ENCODE results near the gene BCO2. TPM values are rescaled to one million over a fixed set of nuclear protein-coding genes. Genes with fewer than 3 reads are reported as not detected.

BCO2 gene, protein sequence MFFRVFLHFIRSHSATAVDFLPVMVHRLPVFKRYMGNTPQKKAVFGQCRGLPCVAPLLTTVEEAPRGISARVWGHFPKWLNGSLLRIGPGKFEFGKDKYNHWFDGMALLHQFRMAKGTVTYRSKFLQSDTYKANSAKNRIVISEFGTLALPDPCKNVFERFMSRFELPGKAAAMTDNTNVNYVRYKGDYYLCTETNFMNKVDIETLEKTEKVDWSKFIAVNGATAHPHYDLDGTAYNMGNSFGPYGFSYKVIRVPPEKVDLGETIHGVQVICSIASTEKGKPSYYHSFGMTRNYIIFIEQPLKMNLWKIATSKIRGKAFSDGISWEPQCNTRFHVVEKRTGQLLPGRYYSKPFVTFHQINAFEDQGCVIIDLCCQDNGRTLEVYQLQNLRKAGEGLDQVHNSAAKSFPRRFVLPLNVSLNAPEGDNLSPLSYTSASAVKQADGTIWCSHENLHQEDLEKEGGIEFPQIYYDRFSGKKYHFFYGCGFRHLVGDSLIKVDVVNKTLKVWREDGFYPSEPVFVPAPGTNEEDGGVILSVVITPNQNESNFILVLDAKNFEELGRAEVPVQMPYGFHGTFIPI
- 1 to 10 TPM; 1.7 to 6.0 TPM for total RNA-seq

- Histone ChIP-seq H3K4me3 (peak within 1 kb of the TSS; percentile 12), H3K4me1 (no peaks in the 10 kb centered on the region), H3K27me3 (no peaks in the 10 kb centered on the region), H3K9me3 (no peaks in the 10 kb centered on the region), H3K36me3 (no peaks in the 10 kb centered on the region), H3K27ac (no peak within 1 kb of the TSS), H3K9ac (ENCODE audit: low read depth in 2 of 2, low read length in 2 of 2) (peak within 1 kb of the TSS in 1 of 2 donors; percentile 23)
- DNase-seq: peak; percentile 92
- TF ChIP-seq, protein P1, sequence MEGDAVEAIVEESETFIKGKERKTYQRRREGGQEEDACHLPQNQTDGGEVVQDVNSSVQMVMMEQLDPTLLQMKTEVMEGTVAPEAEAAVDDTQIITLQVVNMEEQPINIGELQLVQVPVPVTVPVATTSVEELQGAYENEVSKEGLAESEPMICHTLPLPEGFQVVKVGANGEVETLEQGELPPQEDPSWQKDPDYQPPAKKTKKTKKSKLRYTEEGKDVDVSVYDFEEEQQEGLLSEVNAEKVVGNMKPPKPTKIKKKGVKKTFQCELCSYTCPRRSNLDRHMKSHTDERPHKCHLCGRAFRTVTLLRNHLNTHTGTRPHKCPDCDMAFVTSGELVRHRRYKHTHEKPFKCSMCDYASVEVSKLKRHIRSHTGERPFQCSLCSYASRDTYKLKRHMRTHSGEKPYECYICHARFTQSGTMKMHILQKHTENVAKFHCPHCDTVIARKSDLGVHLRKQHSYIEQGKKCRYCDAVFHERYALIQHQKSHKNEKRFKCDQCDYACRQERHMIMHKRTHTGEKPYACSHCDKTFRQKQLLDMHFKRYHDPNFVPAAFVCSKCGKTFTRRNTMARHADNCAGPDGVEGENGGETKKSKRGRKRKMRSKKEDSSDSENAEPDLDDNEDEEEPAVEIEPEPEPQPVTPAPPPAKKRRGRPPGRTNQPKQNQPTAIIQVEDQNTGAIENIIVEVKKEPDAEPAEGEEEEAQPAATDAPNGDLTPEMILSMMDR (IDR thresholded peaks at IDR 0.05): peak; percentile 86
- intact Hi-C loops (cut with DNase I): loop anchor here (2.0 kb wide), 1 partner anchor 62 kb away; no protein-coding TSS in a partner anchor
Observed at GRCh38 chr11:112174789-112175598, at the start of gene BCO2. Gene BCO2, plus strand, starts transcription at chr11:112175512. Its CDS starts 90 bp downstream, at chr11:112175602.

DNA sequence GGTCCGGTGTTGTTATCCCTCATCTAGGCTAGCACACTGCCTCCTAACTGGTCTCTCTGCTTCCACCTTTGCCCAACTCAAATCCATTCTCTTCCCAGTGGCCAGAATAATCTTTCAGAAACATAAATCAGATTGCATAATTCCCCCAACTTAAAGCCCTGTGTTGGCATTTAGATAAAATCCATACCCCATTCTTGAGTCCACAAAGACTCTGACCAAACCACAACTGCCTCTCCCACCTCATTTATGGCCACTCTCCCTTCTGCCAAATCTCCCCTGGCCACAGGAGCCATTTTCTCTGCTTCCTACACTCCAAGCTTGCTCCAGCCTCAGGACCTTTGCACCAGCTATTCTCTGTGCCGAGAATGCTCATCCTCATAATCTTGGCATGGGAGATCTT lies 48.3 kb upstream of the BCO2 start:
- TF ChIP-seq, protein P1 (IDR thresholded peaks at IDR 0.05): no peak
- Histone ChIP-seq H3K4me3 (no peak overlapping the region), H3K9ac (ENCODE audit: low read depth in 2 of 2, low read length in 2 of 2) (no peak overlapping the region)

DNA sequence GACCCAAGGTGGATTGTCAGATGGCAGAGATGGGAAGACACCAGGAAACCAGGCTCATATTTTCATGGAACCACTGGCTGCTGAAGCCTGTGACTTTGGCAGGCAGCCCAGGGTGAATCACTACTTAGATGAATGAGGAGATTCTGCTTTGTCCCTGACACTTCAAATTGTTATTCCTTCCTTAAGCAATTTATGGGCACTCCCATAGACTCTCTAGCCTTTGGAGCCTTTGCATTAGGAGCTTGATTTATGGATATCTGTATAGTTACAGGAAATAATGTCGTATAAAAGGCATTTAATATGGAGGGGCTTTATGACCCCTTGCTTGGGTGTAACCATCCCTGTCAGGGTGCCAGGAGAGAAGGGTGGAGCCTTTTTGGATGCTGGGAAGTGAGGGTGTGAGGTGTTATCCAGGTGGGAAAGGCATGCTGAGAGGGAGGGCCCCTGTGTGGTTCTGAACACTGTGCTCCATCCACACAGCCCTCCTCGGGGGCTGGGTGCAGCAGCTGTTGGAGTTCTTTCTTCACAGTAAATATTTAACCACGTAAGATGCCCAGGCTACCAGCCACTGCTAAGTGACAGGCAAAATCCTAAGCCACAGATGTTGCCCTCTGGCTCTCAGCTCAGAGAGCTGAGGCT lies 46.7 kb upstream of the BCO2 start:
- H3K4me3 ChIP-seq: no peak overlapping the region
- no peak overlapping the region for H3K9ac ChIP-seq (ENCODE audit: low read depth in 2 of 2, low read length in 2 of 2)
- H3K9me3 ChIP-seq: no peaks in the 10 kb centered on the region
- no peaks in the 10 kb centered on the region for H3K36me3 ChIP-seq
- TF ChIP-seq, protein P1 (IDR thresholded peaks at IDR 0.05): no peak
- peak overlapping the region; percentile 79 for H3K27ac ChIP-seq
- intact Hi-C loops (cut with DNase I): no loop called here
- DNase-seq: peak; percentile 87
- H3K4me1 ChIP-seq: peaks cover 9% of the 10 kb centered on the region
- H3K27me3 ChIP-seq: no peaks in the 10 kb centered on the region

More for the DNA sequence above, 48.3 kb upstream of the BCO2 start:
- intact Hi-C loops (cut with DNase I): no loop called here
- Histone ChIP-seq H3K27me3 (no peaks in the 10 kb centered on the region), H3K27ac (no peak overlapping the region), H3K4me1 (peaks cover 5% of the 10 kb centered on the region), H3K36me3 (no peaks in the 10 kb centered on the region), H3K9me3 (no peaks in the 10 kb centered on the region)
- DNase-seq: no peak

GRCh38 chr11:112129656-112130055 lies 45.7 kb upstream of the BCO2 start:
- no peaks in the 10 kb centered on the region for H3K9me3 ChIP-seq
- no peaks in the 10 kb centered on the region for H3K36me3 ChIP-seq
- H3K9ac ChIP-seq (ENCODE audit: low read depth in 2 of 2, low read length in 2 of 2): peak overlapping the region in 1 of 2 donors; percentile 43
- peak overlapping the region; percentile 79 for H3K27ac ChIP-seq
- DNase-seq: no peak
- H3K4me1 ChIP-seq: peaks cover 9% of the 10 kb centered on the region
- H3K27me3 ChIP-seq: no peaks in the 10 kb centered on the region
- H3K4me3 ChIP-seq: no peak overlapping the region
- TF ChIP-seq, protein P1 (IDR thresholded peaks at IDR 0.05): no peak
- intact Hi-C loops (cut with DNase I): no loop called here

DNA sequence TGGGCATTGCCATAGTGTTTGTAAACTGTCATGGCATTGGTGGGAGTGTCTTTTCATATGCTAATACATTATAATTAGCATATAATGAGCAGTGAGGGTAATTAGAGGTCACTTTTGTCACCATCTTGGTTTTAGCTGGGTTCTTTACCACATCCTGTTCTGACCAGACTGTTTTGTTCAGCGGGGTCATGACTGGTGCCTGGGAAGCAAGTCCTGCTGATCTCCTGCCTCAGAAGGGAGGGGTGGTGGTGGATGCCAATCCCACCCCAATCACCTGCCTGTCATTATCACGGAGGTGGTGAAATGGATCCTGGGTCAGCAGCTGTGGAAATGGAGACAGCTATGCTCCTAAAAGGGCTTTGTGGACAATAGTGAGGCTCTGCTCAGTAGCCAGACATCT lies 42.6 kb upstream of the BCO2 start:
- intact Hi-C loops (cut with DNase I): no loop called here
- DNase-seq: no peak
- H3K9ac ChIP-seq (ENCODE audit: low read depth in 2 of 2, low read length in 2 of 2): peak overlapping the region in 1 of 2 donors; percentile 58
- H3K27me3 ChIP-seq: no peaks in the 10 kb centered on the region
- H3K4me3 ChIP-seq: no peak overlapping the region
- H3K27ac ChIP-seq: peak overlapping the region; percentile 91
- no peaks in the 10 kb centered on the region for H3K36me3 ChIP-seq
- peaks cover 9% of the 10 kb centered on the region for H3K4me1 ChIP-seq
- H3K9me3 ChIP-seq: no peaks in the 10 kb centered on the region
- TF ChIP-seq, protein P1 (IDR thresholded peaks at IDR 0.05): no peak

Measured in colonic mucosa (tissue), 4 donors.